ENCODE data around the gene MRPL42. TPM values are rescaled to one million over a fixed set of nuclear protein-coding genes. Genes with fewer than 3 reads are reported as not detected.
A peak's percentile ranks its signal among the peaks of the same experiment; 100 is the strongest.

MRPL42 gene
- total RNA-seq, 2 donors from 2014 or later = 33.9 to 57.8 TPM

DNA sequence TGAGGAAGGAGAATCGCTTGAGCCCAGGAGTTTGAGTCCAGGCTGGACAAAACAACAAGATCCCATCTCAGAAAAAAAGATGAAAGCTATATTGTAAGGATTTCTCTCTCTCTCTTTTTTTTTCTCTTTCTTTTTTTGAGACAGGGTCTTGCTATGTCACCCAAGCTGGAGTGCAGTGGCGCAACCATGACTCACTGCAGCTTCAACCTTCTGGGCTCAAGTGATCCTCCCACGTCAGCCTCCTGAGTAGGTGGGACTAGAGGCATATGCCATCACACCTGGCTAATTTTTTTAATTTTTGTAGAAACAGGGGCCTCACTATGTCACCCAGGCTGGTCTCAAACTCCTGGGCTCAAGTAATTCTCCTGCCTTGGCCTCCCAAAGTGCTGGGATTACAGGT is 5.8 kb upstream of the MRPL42 start:
- Histone ChIP-seq H3K4me3 (no peak overlapping the region), H3K27ac (no peak overlapping the region), H3K4me1 (no peaks in the 10 kb centered on the region), H3K9me3 (no peaks in the 10 kb centered on the region), H3K27me3 (no peaks in the 10 kb centered on the region), H3K36me3 (no peaks in the 10 kb centered on the region)
- TF ChIP-seq, protein P1, sequence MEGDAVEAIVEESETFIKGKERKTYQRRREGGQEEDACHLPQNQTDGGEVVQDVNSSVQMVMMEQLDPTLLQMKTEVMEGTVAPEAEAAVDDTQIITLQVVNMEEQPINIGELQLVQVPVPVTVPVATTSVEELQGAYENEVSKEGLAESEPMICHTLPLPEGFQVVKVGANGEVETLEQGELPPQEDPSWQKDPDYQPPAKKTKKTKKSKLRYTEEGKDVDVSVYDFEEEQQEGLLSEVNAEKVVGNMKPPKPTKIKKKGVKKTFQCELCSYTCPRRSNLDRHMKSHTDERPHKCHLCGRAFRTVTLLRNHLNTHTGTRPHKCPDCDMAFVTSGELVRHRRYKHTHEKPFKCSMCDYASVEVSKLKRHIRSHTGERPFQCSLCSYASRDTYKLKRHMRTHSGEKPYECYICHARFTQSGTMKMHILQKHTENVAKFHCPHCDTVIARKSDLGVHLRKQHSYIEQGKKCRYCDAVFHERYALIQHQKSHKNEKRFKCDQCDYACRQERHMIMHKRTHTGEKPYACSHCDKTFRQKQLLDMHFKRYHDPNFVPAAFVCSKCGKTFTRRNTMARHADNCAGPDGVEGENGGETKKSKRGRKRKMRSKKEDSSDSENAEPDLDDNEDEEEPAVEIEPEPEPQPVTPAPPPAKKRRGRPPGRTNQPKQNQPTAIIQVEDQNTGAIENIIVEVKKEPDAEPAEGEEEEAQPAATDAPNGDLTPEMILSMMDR (IDR thresholded peaks at IDR 0.05) = no peak
- no peak for DNase-seq (ENCODE audit: low spot score)

DNA sequence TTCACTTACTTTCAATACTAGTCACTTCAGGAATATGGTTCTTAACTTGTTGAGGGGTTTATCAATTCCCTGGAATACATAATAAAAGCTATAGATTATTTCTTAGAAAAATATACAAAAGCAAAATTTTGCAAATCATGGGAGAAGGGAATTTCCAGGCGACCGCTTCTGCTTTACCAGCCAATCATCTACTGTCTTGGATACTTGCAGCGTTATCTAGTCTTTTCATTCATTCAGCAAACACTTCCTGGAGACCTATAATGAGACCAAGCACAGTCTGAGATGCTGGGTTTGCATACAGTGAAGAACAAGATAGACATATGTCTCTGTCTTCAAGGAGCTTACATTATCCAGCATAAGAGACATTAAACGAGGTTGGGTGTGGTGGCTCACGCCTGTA is 1.5 kb upstream of the MRPL42 start:
- Histone ChIP-seq H3K27me3 (no peaks in the 10 kb centered on the region), H3K4me1 (peaks cover 0 to 24% of the 10 kb centered on the region in 2 donors), H3K4me3 (no peak overlapping the region), H3K27ac (no peak overlapping the region), H3K36me3 (no peaks in the 10 kb centered on the region), H3K9me3 (no peaks in the 10 kb centered on the region)
- TF ChIP-seq, protein P1 (IDR thresholded peaks at IDR 0.05) = no peak
- DNase-seq (ENCODE audit: low spot score) = no peak

DNA sequence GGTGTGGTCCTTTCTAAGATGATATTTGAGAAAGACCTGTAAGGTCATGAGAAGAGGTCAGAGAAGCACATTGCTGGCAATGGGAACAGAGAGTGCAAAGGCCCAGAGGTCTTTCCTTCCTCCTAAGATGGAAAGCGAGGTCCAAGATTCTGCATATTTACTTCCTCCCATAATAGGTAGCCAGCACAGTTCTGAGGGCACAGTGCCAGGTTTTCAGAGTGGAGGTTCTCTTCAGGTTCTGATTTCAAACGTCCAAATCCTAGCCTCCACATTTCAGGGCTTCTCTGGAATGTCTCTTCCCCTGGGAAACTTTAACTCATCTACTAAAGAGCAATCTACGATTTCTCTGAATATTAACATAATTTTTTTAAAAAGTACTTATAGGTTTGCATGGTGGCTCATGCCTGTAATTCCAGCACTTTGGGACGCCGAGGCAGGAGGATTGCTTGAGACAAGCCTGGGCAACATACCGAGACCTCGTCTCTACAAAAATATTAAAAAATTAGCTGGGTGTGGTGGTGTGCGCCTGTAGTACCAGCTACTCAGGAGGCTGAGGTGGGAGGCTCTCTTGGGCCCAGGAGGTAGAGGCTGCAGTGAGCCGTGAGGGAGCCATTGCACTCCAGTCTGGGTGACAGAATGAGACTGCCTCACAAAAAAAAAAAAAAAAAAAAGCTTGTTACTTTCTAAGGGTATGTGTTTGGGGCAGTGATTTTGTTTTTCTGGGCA is 526 bp upstream of the MRPL42 start:
- peak overlapping the region in 1 of 2 donors; percentile 73 for H3K4me3 ChIP-seq
- peaks cover 0 to 24% of the 10 kb centered on the region in 2 donors for H3K4me1 ChIP-seq
- no peak for DNase-seq (ENCODE audit: low spot score)
- H3K27ac ChIP-seq = peak overlapping the region; percentile 77 to 93
- no peaks in the 10 kb centered on the region for H3K9me3 ChIP-seq
- TF ChIP-seq, protein P1 (IDR thresholded peaks at IDR 0.05) = no peak
- no peaks in the 10 kb centered on the region for H3K36me3 ChIP-seq
- no peaks in the 10 kb centered on the region for H3K27me3 ChIP-seq

DNA sequence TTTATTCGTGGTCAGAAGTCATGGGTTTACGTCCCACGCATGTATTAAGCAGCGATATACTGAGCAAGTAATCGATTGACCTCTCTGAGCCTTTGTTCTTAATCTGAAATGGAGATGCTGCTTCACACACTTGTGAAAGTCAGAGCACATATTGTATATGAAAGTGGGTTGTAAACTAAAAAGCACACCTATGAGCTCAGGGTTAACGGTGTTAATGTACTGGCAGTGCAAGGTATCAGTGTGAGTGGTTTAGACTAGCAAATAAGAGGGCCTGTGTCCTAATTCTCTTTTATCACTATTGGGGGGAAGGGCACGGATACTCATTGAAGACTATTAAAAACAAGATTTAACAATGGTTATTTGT is 676 bp downstream of the MRPL42 start:
- Histone ChIP-seq H3K4me3 (peak overlapping the region; percentile 60 to 73), H3K4me1 (peaks cover 0 to 24% of the 10 kb centered on the region in 2 donors), H3K9me3 (no peaks in the 10 kb centered on the region), H3K27ac (peak overlapping the region; percentile 77 to 93), H3K36me3 (no peaks in the 10 kb centered on the region), H3K27me3 (no peaks in the 10 kb centered on the region)
- no peak for DNase-seq (ENCODE audit: low spot score)
- TF ChIP-seq, protein P1 (IDR thresholded peaks at IDR 0.05) = no peak

DNA sequence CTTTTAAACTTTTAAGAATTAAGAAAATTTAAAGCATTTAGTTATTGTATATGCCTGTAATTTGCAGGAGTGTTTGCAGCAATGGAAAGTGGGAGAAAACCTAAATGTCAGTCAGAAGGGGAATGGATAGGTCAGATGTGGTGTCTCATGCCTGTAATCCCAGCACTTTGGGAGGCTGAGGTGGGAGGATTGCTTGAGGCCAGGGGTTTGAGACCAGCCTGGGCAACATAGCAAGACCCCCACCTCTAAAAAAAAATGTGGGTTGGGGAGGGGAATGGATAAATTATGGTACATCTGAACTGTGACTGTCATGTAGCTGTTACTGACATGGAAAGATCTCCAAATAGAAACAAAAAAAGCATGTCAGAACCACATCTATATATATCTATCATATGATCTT is 2.1 kb downstream of the MRPL42 start:
- DNase-seq (ENCODE audit: low spot score) = no peak
- Histone ChIP-seq H3K27ac (no peak overlapping the region), H3K9me3 (no peaks in the 10 kb centered on the region), H3K4me1 (peaks cover 0 to 24% of the 10 kb centered on the region in 2 donors), H3K36me3 (peaks cover 3% of the 10 kb centered on the region), H3K27me3 (no peaks in the 10 kb centered on the region), H3K4me3 (no peak overlapping the region)
- TF ChIP-seq, protein P1 (IDR thresholded peaks at IDR 0.05) = no peak

DNA sequence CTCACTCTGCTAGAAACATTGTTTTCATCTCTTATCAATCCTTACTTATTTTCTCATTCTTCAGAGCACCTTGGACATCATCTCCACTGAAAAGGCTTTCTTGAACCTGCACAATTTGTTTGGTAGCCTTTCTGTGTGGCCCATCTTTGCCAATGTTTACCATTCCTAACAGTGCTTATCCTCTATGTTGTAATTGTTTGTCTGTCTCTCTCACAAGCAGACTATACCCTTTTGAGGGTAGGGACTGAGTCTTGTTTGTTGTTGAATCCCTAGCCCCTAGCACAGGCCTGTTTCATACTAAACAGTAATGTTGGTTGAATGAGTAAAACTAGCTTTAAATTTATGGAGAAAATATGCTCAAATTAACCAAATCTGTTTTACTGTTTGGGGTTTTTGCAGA is 9.2 kb downstream of the MRPL42 start:
- H3K27ac ChIP-seq = no peak overlapping the region
- no peak overlapping the region for H3K4me3 ChIP-seq
- no peaks in the 10 kb centered on the region for H3K27me3 ChIP-seq
- H3K9me3 ChIP-seq = no peaks in the 10 kb centered on the region
- TF ChIP-seq, protein P1 (IDR thresholded peaks at IDR 0.05) = no peak
- DNase-seq (ENCODE audit: low spot score) = no peak
- peaks cover 22% of the 10 kb centered on the region for H3K36me3 ChIP-seq
- H3K4me1 ChIP-seq = no peaks in the 10 kb centered on the region
